ENCODE results near the gene MTHFD1L. TPM values are rescaled to one million over a fixed set of nuclear protein-coding genes. Genes with fewer than 3 reads are reported as not detected.

MTHFD1L gene
- total and polyA plus RNA-seq, 2 of the 8 experiments (the other 6 are each of a cell fraction or from before 2014, with no cell fraction given) = 29.2 to 105 TPM

DNA sequence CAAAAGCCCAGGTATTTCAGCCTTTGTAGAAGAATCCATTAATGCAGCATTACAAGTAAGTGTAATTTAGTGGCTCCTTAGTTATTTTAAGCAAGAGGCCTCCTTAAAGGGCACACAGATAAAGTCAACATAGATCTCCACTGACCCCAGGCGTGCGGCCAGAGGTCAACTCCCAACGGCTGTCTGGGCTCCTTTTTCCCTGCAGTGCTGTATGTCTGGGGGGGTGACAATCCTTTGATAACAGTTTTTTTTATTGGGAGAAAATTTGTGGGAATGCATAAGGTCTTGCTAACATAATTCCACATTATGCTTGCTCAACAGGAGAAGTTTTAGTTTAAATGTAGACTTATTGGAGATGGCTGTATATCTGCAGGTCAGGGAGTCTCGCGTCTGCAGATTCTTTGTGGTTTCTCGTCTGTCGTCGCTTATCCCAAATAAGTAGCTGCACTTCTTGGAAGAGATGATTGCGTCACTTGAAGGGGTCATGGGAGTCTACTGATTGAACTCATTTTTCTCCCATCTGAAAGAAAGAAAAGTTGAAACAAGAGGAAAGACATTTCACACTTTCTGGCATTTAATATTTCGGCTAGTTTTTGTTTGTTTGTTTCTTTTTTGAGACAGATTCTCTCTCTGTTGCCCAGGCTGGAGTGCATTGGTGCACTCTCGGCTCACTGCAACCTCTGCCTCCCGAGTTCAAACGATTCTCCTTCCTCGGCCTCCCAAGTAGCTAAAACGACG is 222.5 kb downstream of the MTHFD1L start:
- H4K91ac ChIP-seq (replicated peaks; ENCODE audit: insufficient read length, low read length) = no peak overlapping the region
- POLR2A ChIA-PET (ENCODE audit: partially characterized antibody) = interaction anchor here (1.2 kb wide), 1 partner anchor 14 kb away, joined by 3 read pairs; no protein-coding TSS in a partner anchor
- no peak overlapping the region for H3K4me3 ChIP-seq (ENCODE audit: extremely low read depth in 1 of 4, insufficient read depth in 2 of 4, low read depth in 3 of 4, low read length in 4 of 4)
- H3K9me3 ChIP-seq (ENCODE audit: insufficient read depth in 2 of 2, low read depth in 1 of 2, low read length in 1 of 2) = no peaks in the 10 kb centered on the region
- 89% methylated on average over 16 of the region's 16 CpGs; no CpG with 5 or more reads in 1 of the 2 experiments for WGBS, 2 experiments (ENCODE audit: extremely low coverage in 1 of 2, insufficient coverage in 1 of 2, insufficient read length in 1 of 2, insufficient replicate concordance in 2 of 2, low coverage in 1 of 2, low lambda C conversion rate in 2 of 2, missing lambda C conversion rate in 1 of 2)
- no peak for DNase-seq (ENCODE audit: low read depth in 1 of 2, low spot score in 2 of 2)
- no peak overlapping the region for H2BK15ac ChIP-seq (ENCODE audit: low read length)
- H3K27ac ChIP-seq (ENCODE audit: low read depth, low read length) = no peak overlapping the region
- TF ChIP-seq BCL11A (IDR thresholded peaks at IDR 0.05; ENCODE audit: low read depth in 2 of 2, low read length in 2 of 2) (no peak), TCF12 (IDR thresholded peaks at IDR 0.05; ENCODE audit: low read depth, low read length) (no peak), KDM5A (IDR thresholded peaks at IDR 0.05; ENCODE audit: low read length) (no peak), CEBPB (IDR thresholded peaks at IDR 0.05; ENCODE audit: low read depth, low read length) (peak; percentile 72; the same call in 1 of the 2 replicates)
- peak overlapping the region; percentile 85 for H2BK120ac ChIP-seq (replicated peaks; ENCODE audit: low read depth, low read length)
- no peak overlapping the region for H4K8ac ChIP-seq (ENCODE audit: extremely low read depth, insufficient read depth, low read length)
- H2AFZ ChIP-seq (ENCODE audit: low read length) = no peak overlapping the region
- no peak overlapping the region for H2AK5ac ChIP-seq (ENCODE audit: low read depth, low read length)
- H3K23me2 ChIP-seq (ENCODE audit: low read depth, low read length) = no peaks in the 10 kb centered on the region
- no peak overlapping the region for H3K23ac ChIP-seq (ENCODE audit: insufficient read length)
- no peak overlapping the region for H3K9ac ChIP-seq (replicated peaks in 1 of 4; ENCODE audit: extremely low read depth in 1 of 4, low read depth in 3 of 4, low read length in 3 of 4)
- H3K18ac ChIP-seq (ENCODE audit: extremely low read depth, low read length) = no peak overlapping the region
- H3K79me2 ChIP-seq (ENCODE audit: control insufficient read depth in 1 of 2, insufficient read depth in 2 of 2, low read length in 2 of 2) = no peaks in the 10 kb centered on the region
- no peak overlapping the region for H3K4ac ChIP-seq (replicated peaks; ENCODE audit: insufficient read length, low read depth, low read length)
- no peak overlapping the region for H3K14ac ChIP-seq (ENCODE audit: insufficient read length)
- H2BK5ac ChIP-seq (ENCODE audit: low read depth, low read length) = no peak overlapping the region
- no peaks in the 10 kb centered on the region for H3K27me3 ChIP-seq (replicated peaks in 1 of 4; ENCODE audit: control insufficient read depth in 3 of 4, extremely low read depth in 1 of 4, insufficient read depth in 3 of 4, low read length in 3 of 4)
- no peak overlapping the region for H3K56ac ChIP-seq (replicated peaks; ENCODE audit: insufficient read length, low read depth, low read length)
- no peak overlapping the region for H4K5ac ChIP-seq (ENCODE audit: insufficient read length, low read depth, low read length)
- no peak overlapping the region for H2BK20ac ChIP-seq (ENCODE audit: low read length)
- peaks cover 2 to 12% (median 4%) of the 10 kb centered on the region in 4 experiments; a peak in 6 of 8 replicates for H3K36me3 ChIP-seq (ENCODE audit: control insufficient read depth in 2 of 4, insufficient read depth in 4 of 4, low read length in 3 of 4)
- no peak overlapping the region for H3K4me2 ChIP-seq (ENCODE audit: insufficient read depth in 1 of 2, low read depth in 2 of 2, low read length in 2 of 2)
- FAIRE-seq = peak; percentile 62
- H3K4me1 ChIP-seq (replicated peaks in 1 of 4; ENCODE audit: control insufficient read depth in 3 of 4, insufficient read depth in 4 of 4, low read length in 3 of 4) = peaks cover 6 to 13% (median 9%) of the 10 kb centered on the region in 4 experiments
- CTCF ChIA-PET (ENCODE audit: partially characterized antibody) = no interaction called here
- H2BK12ac ChIP-seq (ENCODE audit: low read depth, low read length) = no peak overlapping the region
- no peaks in the 10 kb centered on the region for H3K79me1 ChIP-seq (ENCODE audit: low read depth, low read length)
- H4K20me1 ChIP-seq (replicated peaks in 1 of 2; ENCODE audit: control insufficient read depth in 1 of 2, insufficient read depth in 2 of 2, low read length in 2 of 2) = no peaks in the 10 kb centered on the region

Data from H1 (cell line).